Measurements from ENCODE around the gene ENG. TPM values are rescaled to one million over a fixed set of nuclear protein-coding genes. Genes with fewer than 3 reads are reported as not detected.

Gene ENG
- total and polyA plus RNA-seq, 2 of the 4 experiments (the other 2 are of a cell fraction), result 3.6 to 83.3 TPM

GRCh38 chr9:127822108-127822507, 32.4 kb downstream of the ENG start:
- no peak for DNase-seq
- Histone ChIP-seq H3K36me3 (ENCODE audit: control insufficient read depth, insufficient read depth, low read length) (peaks cover 53% of the 10 kb centered on the region), H3K23ac (ENCODE audit: low read depth, low read length) (no peak overlapping the region)

More at GRCh38 chr9:127822108-127822507, 32.4 kb downstream of the ENG start:
- Histone ChIP-seq H3K4ac (ENCODE audit: low read depth, low read length) (no peak overlapping the region), H2BK15ac (ENCODE audit: low read depth, low read length) (no peak overlapping the region), H2BK20ac (ENCODE audit: low read depth, low read length) (no peak overlapping the region), H3K27me3 (ENCODE audit: control insufficient read depth, insufficient read depth, low read length) (no peaks in the 10 kb centered on the region), H4K5ac (ENCODE audit: low read depth, low read length) (no peak overlapping the region), H4K91ac (ENCODE audit: insufficient read depth, low read depth, low read length) (no peak overlapping the region), H3K4me3 (ENCODE audit: insufficient read depth, low read depth, low read length) (no peak overlapping the region), H4K8ac (ENCODE audit: low read depth in 2 of 2, low read length in 2 of 2) (no peak overlapping the region), H3K14ac (replicated peaks; ENCODE audit: low read depth, low read length) (no peak overlapping the region), H3K4me2 (ENCODE audit: low read depth, low read length) (no peak overlapping the region), H2BK120ac (ENCODE audit: low read depth, low read length) (no peak overlapping the region), H3K56ac (ENCODE audit: extremely low read depth, insufficient read depth, low read length) (no peak overlapping the region), H3K9me3 (ENCODE audit: control insufficient read depth, insufficient read depth, low read length) (no peaks in the 10 kb centered on the region), H3K79me1 (ENCODE audit: low read depth in 1 of 2, low read length in 2 of 2) (peaks cover 14 to 49% of the 10 kb centered on the region in 2 experiments; a peak in 3 of 4 replicates), H2AFZ (replicated peaks; ENCODE audit: low read length, poor library complexity) (no peak overlapping the region), H3K9me1 (ENCODE audit: insufficient read depth, low read length) (no peaks in the 10 kb centered on the region), H3K18ac (ENCODE audit: low read depth, low read length) (no peak overlapping the region), H3K9ac (ENCODE audit: low read depth, low read length) (no peak overlapping the region), H4K20me1 (ENCODE audit: insufficient read depth, low read length) (no peaks in the 10 kb centered on the region), H3K27ac (ENCODE audit: insufficient read depth, low read length) (no peak overlapping the region), H3K4me1 (ENCODE audit: control insufficient read depth, insufficient read depth, low read length) (peaks cover 3% of the 10 kb centered on the region; the same call in 1 of the 2 replicates), H2AK5ac (ENCODE audit: low read depth, low read length) (no peak overlapping the region), H2BK5ac (ENCODE audit: low read depth, low read length, poor library complexity, severe bottlenecking) (no peak overlapping the region), H2AK9ac (replicated peaks; ENCODE audit: low read depth, low read length, poor library complexity) (no peak overlapping the region)
- no peak for ATAC-seq (ENCODE audit: low read depth)
- TF ChIP-seq MXI1 (IDR thresholded peaks at IDR 0.05; ENCODE audit: borderline replicate concordance, low read depth, low read length) (no peak), RAD21 (IDR thresholded peaks at IDR 0.05; ENCODE audit: low read length) (no peak), NFE2L2 (IDR thresholded peaks at IDR 0.05; ENCODE audit: low read depth, low read length) (no peak)
- POLR2A ChIA-PET (ENCODE audit: unreplicated experiment), result no interaction called here
- intact Hi-C loops (cut with micrococcal nuclease), result no loop called here
- dilution Hi-C loops (cut with HindIII; ENCODE audit: low sequenced_read_pairs, unreplicated experiment), result no loop called here
- CTCF ChIA-PET, result no interaction called here
- no TSS peak for BruUV-seq (replicated peaks)
- no CpG with 5 or more reads among the region's 4 CpGs for WGBS, 2 experiments (ENCODE audit: extremely low coverage in 2 of 2, insufficient read length in 1 of 2)
- in situ Hi-C loops (cut with MboI; ENCODE audit: low sequenced_read_pairs), result no loop called here
